KOPT-K1 (cell line): ENCODE results near the gene MEF2C.
"Not testable (repeated sequence)": the region's sequence is repeated elsewhere in the genome, so short reads cannot be mapped to it uniquely, and the experiment has no call there.

Experiments used
- H3K27ac ChIP-seq: fragments of 200-600 bp; sonication (generic); 2 replicates; pipeline ENCODE4 v1.5.1; 2016; ENCODE audit warnings: antibody characterized with exemption, mild to moderate bottlenecking, low read depth, low read length; ENCODE audit not compliant: poor library complexity, severe bottlenecking
- H3K36me3 ChIP-seq: fragments of 200-600 bp; sonication (generic); 2 replicates; pipeline ENCODE4 v1.5.1; 2017; ENCODE audit warnings: antibody characterized with exemption, mild to moderate bottlenecking, low read length, moderate library complexity; ENCODE audit not compliant: insufficient read depth
- H3K9me3 ChIP-seq: fragments of 200-600 bp; sonication (generic); 2 replicates; pipeline ENCODE4 v1.5.1; 2017; ENCODE audit warnings: antibody characterized with exemption, low read length, mild to moderate bottlenecking; ENCODE audit not compliant: insufficient read depth, poor library complexity, severe bottlenecking

MEF2C gene

DNA sequence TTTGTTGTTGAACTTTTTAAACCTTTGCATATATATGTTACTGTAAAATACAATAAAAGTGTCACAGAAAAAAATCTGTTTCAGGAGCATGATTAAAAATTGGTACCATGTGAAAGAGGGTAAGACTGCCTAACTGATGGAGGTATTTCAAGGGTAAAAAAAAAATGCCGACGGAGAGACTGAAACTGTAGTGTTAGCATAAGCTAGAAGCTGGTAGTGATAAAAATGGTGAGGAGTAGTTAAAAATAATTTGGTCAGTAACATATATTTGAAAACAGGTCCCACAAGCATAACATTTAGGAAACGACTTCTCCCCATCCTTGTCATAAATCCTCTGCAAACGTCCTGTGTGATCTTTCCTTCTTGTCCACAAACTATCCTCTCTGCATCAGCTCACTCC lies 64.7 kb downstream of the MEF2C start:
- H3K36me3 ChIP-seq = no peaks in the 10 kb centered on the region
- H3K27ac ChIP-seq = no peak overlapping the region
- H3K9me3 ChIP-seq = no peaks in the 10 kb centered on the region

DNA sequence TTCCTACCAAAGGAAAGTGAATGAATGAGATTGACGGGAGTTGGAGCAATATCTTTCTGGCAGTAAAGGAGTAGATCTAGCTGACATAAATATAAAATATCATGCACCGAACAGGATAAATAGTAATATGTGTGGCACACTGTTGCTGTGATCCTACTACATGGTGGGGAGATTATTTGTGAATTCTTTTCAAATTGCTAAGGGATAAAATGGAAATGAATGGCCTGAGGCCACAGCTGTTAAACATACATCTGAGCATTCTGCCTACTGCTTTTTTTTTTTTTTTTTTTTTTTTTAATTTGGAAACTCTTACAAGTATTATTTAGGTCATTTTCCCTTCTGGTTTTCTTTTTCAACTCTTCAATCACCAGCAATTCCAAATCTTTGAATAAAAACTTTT lies 66.8 kb downstream of the MEF2C start:
- Histone ChIP-seq H3K9me3 (no peaks in the 10 kb centered on the region), H3K36me3 (no peaks in the 10 kb centered on the region), H3K27ac (no peak overlapping the region)

DNA sequence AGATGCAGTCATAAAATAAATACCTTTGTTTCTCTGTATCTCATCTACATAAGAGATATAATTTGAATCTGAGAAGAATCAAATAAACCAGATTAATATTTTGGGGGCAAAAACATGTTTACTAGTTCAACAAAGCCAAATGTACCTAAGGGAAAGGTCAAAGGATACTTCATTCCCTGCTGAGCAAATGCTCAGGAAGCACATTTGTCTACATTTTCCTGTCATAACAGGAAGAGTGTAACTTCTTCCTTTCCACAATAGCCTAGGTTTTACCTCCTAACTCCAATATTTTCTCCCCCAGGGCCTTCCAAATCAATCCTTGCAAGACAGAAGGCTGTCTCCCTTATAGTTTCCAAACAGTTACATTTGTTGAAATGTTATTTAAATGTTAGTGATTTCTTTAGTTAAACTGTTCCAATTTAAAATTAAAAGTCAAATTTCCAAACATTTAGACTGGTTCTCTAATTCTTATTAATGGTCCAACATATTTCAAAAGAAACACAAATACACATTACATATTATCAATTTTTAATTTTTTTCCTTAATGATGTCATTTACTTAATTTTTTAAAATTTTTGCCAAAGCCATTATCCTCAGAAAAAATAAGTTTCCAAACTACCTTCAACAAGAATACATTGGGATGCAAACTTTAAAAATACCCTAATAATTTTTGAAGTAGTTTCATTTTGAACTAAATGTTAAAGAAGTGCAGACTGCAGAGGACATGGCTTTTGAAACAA lies 67.8 kb downstream of the MEF2C start:
- no peaks in the 10 kb centered on the region for H3K9me3 ChIP-seq
- H3K36me3 ChIP-seq = no peaks in the 10 kb centered on the region
- H3K27ac ChIP-seq = no peak overlapping the region

DNA sequence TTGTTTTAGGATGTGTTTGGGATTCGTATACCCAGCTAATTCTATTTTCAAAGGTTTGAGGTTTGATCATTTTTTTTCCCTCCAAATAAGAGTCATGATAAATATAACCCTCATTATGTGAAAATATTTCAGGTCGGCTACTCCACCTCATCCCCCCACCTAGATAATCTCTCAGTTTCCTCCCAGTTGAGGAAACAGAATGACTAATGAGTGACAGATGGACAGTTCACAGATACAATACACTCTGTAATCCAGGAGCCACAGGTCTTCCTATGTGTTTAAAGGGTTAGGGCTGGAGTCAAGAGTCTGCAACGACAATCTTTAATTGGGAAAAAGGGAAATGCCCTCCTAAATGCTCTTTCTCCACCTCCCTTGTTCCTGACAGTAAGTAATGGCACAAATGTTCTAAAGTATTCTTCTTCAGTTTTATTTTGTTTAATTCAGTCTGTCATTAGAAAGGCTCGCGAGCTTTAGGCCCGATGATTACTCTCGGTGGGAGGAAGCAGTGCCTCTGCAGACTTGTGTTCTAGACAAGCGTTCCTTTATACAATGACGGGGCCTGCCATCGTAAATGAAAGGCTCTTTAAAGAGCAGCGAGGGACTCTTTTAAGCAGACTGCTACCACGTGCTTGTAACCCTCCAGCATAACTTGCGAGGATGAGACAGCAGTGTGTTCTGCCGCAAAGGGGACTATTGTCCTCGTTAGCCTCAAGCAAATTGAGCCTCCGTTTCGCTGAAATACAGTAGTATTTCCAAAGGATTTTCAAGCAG lies 69.0 kb downstream of the MEF2C start:
- no peak overlapping the region for H3K27ac ChIP-seq
- no peaks in the 10 kb centered on the region for H3K36me3 ChIP-seq

DNA sequence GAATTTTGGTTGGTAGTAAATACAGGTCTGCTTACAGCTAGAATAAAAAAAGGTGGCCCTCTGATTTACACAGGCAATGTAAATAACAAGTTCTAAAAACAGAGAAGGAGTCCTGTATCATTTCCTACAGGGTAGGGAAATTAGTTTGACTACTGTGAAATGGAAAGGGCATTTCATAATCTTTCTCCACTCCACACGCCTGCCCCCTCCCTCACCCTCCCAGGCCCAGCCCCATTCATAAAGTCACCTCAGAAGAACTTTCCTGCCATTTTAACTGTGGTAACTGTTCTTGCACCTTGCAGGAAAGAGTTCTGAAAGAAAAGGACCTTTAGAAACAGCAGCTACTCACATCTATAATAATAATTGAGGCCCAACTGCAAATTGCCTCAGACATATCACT lies 69.7 kb downstream of the MEF2C start:
- Histone ChIP-seq H3K27ac (no peak overlapping the region), H3K36me3 (no peaks in the 10 kb centered on the region), H3K9me3 (no peaks in the 10 kb centered on the region)

More for the DNA sequence above, 69.0 kb downstream of the MEF2C start:
- H3K9me3 ChIP-seq = no peaks in the 10 kb centered on the region

DNA sequence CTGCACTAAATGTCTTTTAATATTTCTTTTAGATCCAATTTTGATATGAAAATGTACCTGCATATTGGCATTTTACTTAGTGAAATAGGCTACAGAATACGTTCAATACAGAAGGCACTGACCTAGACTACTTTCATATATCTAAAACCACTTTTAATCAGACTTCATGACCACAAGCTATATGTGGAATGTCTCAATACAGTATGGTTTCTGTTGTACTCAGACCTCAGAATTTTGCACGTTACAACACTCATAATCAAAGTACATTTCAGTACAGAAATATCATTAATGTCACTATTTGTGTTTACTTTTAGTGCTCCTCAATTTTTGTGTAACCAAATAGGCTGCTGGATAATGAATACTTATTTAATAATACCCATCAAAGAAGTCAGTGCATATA lies 74.8 kb downstream of the MEF2C start:
- no peaks in the 10 kb centered on the region for H3K9me3 ChIP-seq
- no peak overlapping the region for H3K27ac ChIP-seq
- no peaks in the 10 kb centered on the region for H3K36me3 ChIP-seq

DNA sequence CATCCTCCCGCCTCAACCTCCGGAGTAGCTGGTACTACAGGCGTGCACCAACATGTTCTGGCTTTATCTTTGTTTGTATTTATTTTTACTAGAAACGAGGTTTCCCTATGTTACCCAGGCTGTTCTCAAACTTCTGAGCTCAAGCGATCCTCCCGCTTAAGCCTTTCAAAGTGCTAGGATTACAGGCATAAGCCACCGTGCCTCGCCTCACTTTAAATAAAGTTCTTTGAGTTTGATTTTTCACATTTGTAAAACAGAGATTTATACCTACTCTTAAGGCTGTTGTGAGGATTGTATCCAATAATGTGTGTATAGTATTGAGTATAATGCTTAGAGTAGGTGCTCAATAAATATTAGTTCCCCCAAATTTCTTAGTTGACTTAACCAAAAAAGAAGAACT lies 75.7 kb downstream of the MEF2C start:
- no peaks in the 10 kb centered on the region for H3K36me3 ChIP-seq
- H3K27ac ChIP-seq = no peak overlapping the region
- no peaks in the 10 kb centered on the region for H3K9me3 ChIP-seq

DNA sequence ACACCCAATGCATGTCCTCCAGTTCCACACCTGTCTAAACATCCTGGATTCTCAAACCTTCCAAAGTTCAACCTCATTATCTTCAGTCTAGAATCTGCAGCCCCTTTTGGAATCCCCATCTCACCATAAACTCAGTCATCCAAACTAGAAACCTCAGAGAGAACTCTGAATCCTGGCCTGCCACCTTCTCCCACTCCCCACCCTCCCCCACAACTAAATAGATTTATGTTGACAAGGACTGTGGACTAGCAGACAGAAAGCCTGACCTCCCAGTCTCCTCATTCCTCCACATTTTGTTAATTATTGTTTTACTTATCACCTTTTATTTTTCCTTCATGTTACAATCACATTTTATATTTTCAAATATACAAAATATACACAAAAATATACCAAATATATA lies 76.6 kb downstream of the MEF2C start:
- Histone ChIP-seq H3K36me3 (no peaks in the 10 kb centered on the region), H3K9me3 (no peaks in the 10 kb centered on the region), H3K27ac (no peak overlapping the region)

DNA sequence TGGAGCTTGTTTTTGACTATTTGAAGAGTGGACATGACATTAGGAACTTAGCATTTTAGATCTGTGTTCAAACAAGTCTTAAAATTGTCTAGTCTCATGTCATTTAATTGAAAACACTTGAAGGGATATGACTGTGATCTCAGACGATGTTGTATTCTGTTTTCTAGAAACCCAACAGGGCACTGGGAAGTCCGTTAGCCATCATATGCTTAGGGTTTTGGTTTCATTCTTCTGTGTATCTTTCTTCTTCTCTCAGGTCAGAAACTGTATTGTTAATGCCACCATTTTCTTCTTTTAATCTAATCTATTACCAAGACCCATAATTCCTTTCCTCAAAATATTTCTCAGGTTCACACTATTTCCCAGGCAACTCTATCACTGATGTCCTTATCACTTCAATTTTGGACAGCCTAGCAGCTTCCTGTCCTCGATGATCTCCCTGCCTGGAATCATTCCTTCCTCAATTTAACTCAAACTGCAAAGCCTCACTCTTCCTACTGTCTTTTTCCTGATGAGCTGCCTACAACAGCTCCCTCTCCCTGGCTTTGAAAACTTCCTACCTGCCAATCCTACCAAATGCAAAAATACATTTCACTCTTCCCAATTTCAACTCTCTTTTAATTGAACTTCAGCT lies 77.7 kb downstream of the MEF2C start:
- Histone ChIP-seq H3K27ac (no peak overlapping the region), H3K36me3 (no peaks in the 10 kb centered on the region), H3K9me3 (no peaks in the 10 kb centered on the region)

DNA sequence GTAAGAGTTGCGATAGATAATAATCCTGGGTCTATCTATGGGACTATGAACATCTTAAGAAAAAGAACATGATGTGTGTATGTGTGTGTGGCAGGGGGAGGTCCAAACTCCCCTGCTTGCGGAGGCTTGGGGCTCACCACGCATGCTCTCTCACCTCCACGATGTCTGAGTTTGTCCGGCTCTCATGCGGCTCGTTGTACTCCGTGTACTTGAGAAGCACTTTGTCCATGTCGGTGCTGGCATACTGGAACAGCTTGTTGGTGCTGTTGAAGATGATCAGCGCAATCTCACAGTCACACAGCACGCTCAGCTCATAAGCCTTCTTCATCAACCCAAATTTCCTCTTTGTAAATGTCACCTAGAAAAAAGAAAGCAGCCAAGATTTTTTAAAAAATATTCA lies 78.5 kb downstream of the MEF2C start:
- Histone ChIP-seq H3K9me3 (no peaks in the 10 kb centered on the region), H3K27ac (no peak overlapping the region), H3K36me3 (no peaks in the 10 kb centered on the region)

DNA sequence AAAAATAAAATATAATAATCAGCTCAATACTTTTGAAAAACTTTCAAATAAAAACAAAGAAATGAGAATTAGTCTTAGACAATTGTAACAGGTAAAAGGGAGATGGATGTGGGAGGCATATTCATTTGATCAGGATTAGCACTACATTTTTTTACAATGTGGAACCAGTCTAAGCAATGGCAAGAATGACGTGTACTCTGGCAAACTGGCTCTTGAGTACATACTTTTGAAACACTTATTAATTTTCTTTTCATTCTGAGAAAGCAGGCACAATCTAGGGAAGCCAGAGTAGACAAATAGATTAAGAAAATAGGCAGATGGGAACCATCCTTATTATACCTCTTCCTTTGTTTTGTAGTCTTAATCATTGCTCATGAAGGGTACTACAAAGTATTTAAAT lies 79.7 kb downstream of the MEF2C start:
- no peaks in the 10 kb centered on the region for H3K36me3 ChIP-seq
- H3K27ac ChIP-seq = no peak overlapping the region

DNA sequence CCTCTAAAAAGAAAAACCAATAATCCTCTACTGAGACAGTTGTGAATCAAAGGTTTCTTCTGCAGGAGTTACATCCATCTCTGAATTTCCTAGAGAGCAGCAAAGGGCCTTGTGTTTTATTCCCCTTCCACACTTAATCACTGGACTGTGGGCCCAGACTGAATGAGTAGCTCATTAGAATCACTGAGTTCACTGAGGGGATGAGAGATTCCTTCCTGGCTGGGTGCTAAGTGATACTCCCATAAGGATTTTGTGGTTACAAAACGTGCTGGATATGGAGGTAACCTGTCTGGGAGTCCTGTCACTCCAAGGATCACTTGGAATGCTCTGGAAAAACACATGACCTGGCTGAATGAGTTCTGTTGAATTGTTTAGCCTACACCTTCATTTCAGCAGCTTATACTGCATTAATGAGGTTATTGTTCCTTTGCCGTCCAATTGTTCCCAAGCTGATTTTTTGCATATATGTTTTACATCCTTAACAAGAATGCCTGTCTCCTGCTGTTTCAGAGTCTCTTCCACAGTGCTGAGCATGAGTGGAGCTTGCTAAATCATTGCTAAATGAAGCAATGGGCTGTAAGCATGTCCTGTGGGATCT lies 82.9 kb downstream of the MEF2C start:
- Histone ChIP-seq H3K36me3 (no peaks in the 10 kb centered on the region), H3K9me3 (no peaks in the 10 kb centered on the region), H3K27ac (no peak overlapping the region)

More for the DNA sequence above, 79.7 kb downstream of the MEF2C start:
- no peaks in the 10 kb centered on the region for H3K9me3 ChIP-seq

DNA sequence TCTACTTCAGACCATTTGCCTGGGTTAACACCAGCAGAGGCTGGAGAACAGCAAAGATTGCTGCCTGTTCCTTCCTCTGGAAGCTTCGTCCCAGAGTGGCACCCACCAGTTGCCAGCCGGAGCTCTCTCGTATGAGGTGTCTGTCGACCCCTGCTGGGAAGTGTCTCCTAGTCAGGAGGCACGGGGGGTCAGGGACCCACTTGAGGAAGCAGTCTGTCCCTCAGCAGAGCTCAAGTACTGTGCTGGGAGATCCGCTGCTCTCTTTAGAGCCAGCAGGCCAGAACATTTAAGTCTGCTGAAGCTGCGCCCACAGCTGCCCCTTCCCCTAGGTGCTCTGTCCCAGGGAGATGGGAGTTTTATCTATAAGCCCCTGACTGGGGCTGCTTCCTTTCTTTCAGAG lies 84.1 kb downstream of the MEF2C start:
- H3K36me3 ChIP-seq, H3K27ac ChIP-seq, H3K9me3 ChIP-seq: not testable (repeated sequence)

DNA sequence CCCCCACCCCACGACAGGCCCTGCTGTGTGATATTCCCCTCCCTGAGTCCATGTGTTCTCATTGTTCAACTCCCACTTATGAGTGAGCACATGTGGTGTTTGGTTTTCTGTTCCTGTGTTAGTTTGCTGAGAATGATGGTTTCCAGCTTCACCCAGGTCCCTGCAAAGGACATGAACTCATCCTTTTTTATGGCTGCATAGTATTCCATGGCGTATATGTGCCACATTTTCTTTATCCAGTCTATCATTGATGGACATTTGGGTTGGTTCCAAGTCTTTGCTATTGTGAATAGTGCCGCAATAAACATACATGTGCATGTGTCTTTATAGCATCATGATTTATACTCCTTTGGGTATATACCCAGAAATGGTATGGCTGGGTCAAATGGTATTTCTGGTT lies 89.2 kb downstream of the MEF2C start:
- H3K27ac ChIP-seq, H3K36me3 ChIP-seq, H3K9me3 ChIP-seq: not testable (repeated sequence)

DNA sequence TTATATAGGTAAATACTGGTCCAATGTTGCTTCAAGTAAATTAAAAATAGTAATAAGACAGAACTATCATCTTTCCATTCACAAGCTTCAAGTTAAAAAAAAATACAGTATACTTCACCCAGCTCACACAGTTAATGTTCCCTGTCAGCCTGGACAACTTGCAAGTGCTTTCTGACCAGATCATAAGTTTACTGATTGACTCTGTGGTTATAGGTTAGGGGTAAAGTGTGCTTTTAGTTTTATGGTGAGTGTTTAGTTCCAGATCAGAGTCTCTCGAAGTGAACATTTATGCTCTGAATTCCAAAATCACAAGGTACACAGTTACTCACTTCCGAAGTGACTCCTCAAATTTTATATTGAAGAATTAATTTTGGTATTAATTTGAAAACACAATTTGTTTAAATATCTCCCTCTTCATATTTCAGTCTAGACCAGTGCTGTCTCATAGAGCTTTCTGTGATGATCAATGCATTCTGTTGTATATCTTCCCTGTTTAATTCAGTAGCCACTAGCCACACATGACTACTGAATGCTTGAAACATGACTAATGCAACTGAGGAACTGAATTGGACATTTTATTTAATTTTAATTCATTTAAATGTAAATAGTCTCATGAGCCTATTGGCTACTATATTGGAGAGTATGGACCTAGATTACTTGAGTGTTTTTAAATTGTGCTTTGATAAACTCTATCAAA lies 90.7 kb downstream of the MEF2C start:
- H3K36me3 ChIP-seq = no peaks in the 10 kb centered on the region
- H3K27ac ChIP-seq = no peak overlapping the region
- H3K9me3 ChIP-seq = no peaks in the 10 kb centered on the region
